Mammary epithelial cell (primary cell): ENCODE measurements around the gene SPATC1L.

Experiments used
- EZH2 ChIP-seq: IDR thresholded peaks from 2 replicates; pipeline ENCODE4 v1.6.1; 2012; ENCODE audit warnings: low read length, inconsistent platforms, borderline replicate concordance
- TF ChIP-seq, protein P1 (sequence below), 2 donors: IDR thresholded peaks in 1 of 2; conservative IDR thresholded peaks in 1 of 2; 2 replicates each; pipeline ENCODE4 v1.5.1; 2011 to 2012; ENCODE audit warnings: inconsistent platforms in 2 of 2, low read length in 2 of 2, mild to moderate bottlenecking in 2 of 2, control low read depth in 1 of 2, low read depth in 1 of 2; ENCODE audit not compliant: insufficient read depth in 1 of 2; ENCODE audit errors: extremely low read depth in 1 of 2

DNA sequence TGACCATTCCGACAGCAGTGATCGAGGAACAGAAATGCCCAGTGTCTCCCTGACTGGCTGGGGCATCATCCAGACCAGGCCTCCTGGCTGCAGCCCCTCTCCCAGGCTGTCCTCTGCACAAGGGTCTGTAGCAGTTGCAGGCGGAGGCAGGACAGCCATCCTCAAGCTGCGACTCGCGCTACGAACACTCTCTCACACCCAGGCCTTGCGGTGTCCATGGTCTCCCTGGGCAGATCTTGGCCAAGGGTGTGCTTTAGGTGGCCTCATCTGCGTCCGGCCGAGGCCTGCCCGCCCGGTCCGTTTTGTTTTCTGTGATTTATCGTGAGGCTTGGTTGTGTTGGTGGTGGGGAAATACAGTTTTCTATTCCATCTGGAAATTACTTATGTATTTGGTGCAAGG is 44.6 kb downstream of the SPATC1L start:
- TF ChIP-seq, protein P1, sequence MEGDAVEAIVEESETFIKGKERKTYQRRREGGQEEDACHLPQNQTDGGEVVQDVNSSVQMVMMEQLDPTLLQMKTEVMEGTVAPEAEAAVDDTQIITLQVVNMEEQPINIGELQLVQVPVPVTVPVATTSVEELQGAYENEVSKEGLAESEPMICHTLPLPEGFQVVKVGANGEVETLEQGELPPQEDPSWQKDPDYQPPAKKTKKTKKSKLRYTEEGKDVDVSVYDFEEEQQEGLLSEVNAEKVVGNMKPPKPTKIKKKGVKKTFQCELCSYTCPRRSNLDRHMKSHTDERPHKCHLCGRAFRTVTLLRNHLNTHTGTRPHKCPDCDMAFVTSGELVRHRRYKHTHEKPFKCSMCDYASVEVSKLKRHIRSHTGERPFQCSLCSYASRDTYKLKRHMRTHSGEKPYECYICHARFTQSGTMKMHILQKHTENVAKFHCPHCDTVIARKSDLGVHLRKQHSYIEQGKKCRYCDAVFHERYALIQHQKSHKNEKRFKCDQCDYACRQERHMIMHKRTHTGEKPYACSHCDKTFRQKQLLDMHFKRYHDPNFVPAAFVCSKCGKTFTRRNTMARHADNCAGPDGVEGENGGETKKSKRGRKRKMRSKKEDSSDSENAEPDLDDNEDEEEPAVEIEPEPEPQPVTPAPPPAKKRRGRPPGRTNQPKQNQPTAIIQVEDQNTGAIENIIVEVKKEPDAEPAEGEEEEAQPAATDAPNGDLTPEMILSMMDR (conservative IDR thresholded peaks at IDR 0.05 in 1 of 2, IDR thresholded peaks at IDR 0.05 in 1 of 2; ENCODE audit: extremely low read depth in 1 of 2, insufficient read depth in 1 of 2, low read depth in 1 of 2, low read length in 2 of 2) = no peak
- no peak for TF ChIP-seq EZH2
